Measurements from ENCODE around the gene BCAS3.

Gene BCAS3

DNA sequence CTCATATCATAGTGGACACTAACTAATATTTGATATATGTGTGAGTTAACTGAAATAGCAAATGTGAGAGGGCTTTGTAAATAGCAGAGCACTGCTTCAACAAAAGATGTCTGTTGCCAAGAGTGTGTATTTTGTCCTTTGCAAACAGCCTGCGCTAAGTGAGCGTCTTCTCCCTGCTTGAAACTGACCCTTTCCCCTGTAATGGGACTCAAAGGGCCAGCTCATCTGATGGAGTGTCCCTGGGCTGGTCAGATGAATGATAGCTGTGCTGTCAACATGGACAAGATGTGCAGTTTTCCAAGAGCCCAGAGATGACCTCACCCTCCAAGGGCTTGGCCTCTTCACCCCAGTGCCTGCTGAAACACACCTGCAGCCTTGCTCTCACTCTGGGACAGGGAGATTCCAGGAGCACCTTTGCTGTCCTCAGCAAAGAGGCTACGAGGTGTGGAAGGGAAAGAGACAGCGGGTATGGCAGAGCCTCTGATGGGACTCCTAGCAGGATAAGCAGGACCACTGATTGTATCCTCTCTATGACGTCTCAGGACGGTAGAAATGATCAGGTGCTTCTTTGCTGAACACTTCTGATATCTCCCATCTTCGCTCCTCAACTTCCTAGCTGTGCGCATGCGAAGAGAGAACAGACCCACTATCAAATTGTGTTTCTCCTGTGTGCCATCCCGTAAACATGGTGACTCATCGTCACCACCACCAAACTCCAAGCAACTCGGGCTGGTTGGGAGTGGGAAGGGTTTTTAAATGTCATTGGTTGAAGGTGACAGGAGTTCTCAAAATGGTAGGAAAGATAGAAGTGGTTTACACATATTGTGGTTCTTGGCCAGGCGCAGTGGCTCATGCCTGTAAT is 686.2 kb downstream of the BCAS3 start:
- Histone ChIP-seq H4K91ac (ENCODE audit: low read depth, low read length) (no peak overlapping the region), H3K36me3 (ENCODE audit: control insufficient read depth in 1 of 2, insufficient read depth in 2 of 2, low read length in 2 of 2) (no peaks in the 10 kb centered on the region), H2BK120ac (ENCODE audit: insufficient read depth, low read length, poor library complexity) (no peak overlapping the region), H2AK5ac (ENCODE audit: low read length) (no peak overlapping the region), H3K79me2 (ENCODE audit: control insufficient read depth, insufficient read depth, low read length, poor library complexity) (no peaks in the 10 kb centered on the region), H3K4me3 (ENCODE audit: low read depth, low read length) (no peak overlapping the region), H3K23ac (ENCODE audit: low read length) (no peak overlapping the region), H4K12ac (ENCODE audit: low read depth, low read length) (no peak overlapping the region), H3K27ac (ENCODE audit: low read depth, low read length) (no peak overlapping the region), H4K8ac (ENCODE audit: low read depth, low read length) (no peak overlapping the region), H3K79me1 (ENCODE audit: low read length) (no peaks in the 10 kb centered on the region), H3K9ac (ENCODE audit: low read length) (no peak overlapping the region), H3K4me2 (ENCODE audit: low read length) (no peak overlapping the region), H2BK5ac (ENCODE audit: low read depth, low read length, poor library complexity) (no peak overlapping the region), H2AFZ (ENCODE audit: insufficient read depth, low read length, poor library complexity) (no peak overlapping the region), H3K14ac (ENCODE audit: low read length) (no peak overlapping the region), H3K18ac (ENCODE audit: low read length) (no peak overlapping the region), H3K27me3 (ENCODE audit: insufficient read depth, low read length) (no peaks in the 10 kb centered on the region), H3K4ac (ENCODE audit: low read depth, low read length) (no peak overlapping the region), H3K4me1 (ENCODE audit: control insufficient read depth in 1 of 2, insufficient read depth in 2 of 2, low read length in 2 of 2) (peaks cover 0 to 6% of the 10 kb centered on the region in 2 experiments), H2BK12ac (ENCODE audit: low read length) (no peak overlapping the region), H3K9me3 (ENCODE audit: insufficient read depth, low read depth, low read length) (peaks cover 2% of the 10 kb centered on the region)
- DNase-seq: no peak
- WGBS (ENCODE audit: extremely low coverage, insufficient coverage, insufficient read length): no CpG with 5 or more reads among the region's 13 CpGs

DNA sequence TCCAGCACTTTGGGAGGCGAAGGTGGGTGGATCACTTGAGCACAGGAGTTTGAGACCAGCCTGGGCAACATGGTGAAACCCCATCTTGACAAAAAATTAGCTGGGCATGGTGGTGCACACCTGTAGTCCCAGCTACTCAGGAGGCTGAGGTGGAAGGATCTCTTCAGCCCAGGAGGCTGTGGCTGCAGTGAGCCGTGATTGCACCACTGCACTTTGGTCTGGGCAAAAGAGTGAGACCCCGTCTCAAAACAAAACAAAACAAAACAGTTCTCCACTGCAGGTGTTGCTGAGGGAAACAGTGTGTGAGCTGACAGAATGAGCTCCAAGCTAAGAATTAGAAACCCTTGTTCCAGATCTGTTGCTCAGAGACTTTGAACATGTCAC is 686.8 kb downstream of the BCAS3 start:
- Histone ChIP-seq H2AK5ac (ENCODE audit: low read length) (no peak overlapping the region), H3K4me2 (ENCODE audit: low read length) (no peak overlapping the region), H2BK5ac (ENCODE audit: low read depth, low read length, poor library complexity) (no peak overlapping the region), H3K79me2 (ENCODE audit: control insufficient read depth, insufficient read depth, low read length, poor library complexity) (no peaks in the 10 kb centered on the region), H2BK12ac (ENCODE audit: low read length) (no peak overlapping the region), H4K91ac (ENCODE audit: low read depth, low read length) (no peak overlapping the region), H3K4me3 (ENCODE audit: low read depth, low read length) (no peak overlapping the region), H3K4me1 (ENCODE audit: control insufficient read depth in 1 of 2, insufficient read depth in 2 of 2, low read length in 2 of 2) (peaks cover 0 to 6% of the 10 kb centered on the region in 2 experiments), H3K36me3 (ENCODE audit: control insufficient read depth in 1 of 2, insufficient read depth in 2 of 2, low read length in 2 of 2) (no peaks in the 10 kb centered on the region), H3K79me1 (ENCODE audit: low read length) (no peaks in the 10 kb centered on the region), H3K27me3 (ENCODE audit: insufficient read depth, low read length) (no peaks in the 10 kb centered on the region), H2AFZ (ENCODE audit: insufficient read depth, low read length, poor library complexity) (no peak overlapping the region), H3K9me3 (ENCODE audit: insufficient read depth, low read depth, low read length) (peaks cover 2% of the 10 kb centered on the region), H3K14ac (ENCODE audit: low read length) (no peak overlapping the region), H4K12ac (ENCODE audit: low read depth, low read length) (no peak overlapping the region), H3K18ac (ENCODE audit: low read length) (no peak overlapping the region), H4K8ac (ENCODE audit: low read depth, low read length) (no peak overlapping the region), H3K4ac (ENCODE audit: low read depth, low read length) (no peak overlapping the region), H2BK120ac (ENCODE audit: insufficient read depth, low read length, poor library complexity) (no peak overlapping the region), H3K23ac (ENCODE audit: low read length) (no peak overlapping the region), H3K9ac (ENCODE audit: low read length) (no peak overlapping the region), H3K27ac (ENCODE audit: low read depth, low read length) (no peak overlapping the region)
- no CpG with 5 or more reads among the region's 3 CpGs for WGBS (ENCODE audit: extremely low coverage, insufficient coverage, insufficient read length)
- DNase-seq: no peak

DNA sequence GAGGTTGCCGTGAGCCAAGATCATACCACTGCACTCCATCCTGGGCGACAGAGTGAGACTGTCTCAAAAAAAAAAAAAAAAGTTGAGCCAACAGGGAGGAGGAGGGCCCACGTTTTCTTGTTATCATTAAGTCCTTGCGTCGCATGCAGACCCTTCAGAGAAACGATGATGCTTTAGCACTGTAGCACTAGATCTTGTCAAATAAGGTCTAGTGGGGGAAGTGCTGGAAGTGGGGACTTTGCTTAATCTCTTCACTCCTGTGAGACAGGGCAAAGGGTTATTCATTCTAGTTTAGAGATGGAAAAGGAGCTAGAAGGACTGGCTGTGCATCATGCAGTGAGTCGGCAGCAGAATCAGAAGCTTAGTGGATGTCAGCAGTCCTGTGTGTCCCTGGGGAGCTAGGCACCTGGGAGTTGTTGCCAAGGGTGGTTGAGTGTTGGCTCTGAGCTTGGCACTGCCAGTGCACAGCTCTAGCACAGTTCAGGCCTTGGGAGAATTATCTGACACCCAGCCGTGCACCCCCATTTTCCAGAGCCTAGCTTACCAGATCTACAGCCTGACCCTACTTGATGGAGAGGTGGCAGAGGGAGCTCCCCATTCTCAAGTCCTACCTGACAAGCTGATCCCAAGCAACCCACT is 688.5 kb downstream of the BCAS3 start:
- Histone ChIP-seq H4K12ac (ENCODE audit: low read depth, low read length) (no peak overlapping the region), H2AK5ac (ENCODE audit: low read length) (no peak overlapping the region), H3K27ac (ENCODE audit: low read depth, low read length) (no peak overlapping the region), H3K79me2 (ENCODE audit: control insufficient read depth, insufficient read depth, low read length, poor library complexity) (no peaks in the 10 kb centered on the region), H3K4me1 (ENCODE audit: control insufficient read depth in 1 of 2, insufficient read depth in 2 of 2, low read length in 2 of 2) (peaks cover 0 to 6% of the 10 kb centered on the region in 2 experiments), H3K9me3 (ENCODE audit: insufficient read depth, low read depth, low read length) (peaks cover 2% of the 10 kb centered on the region), H2BK120ac (ENCODE audit: insufficient read depth, low read length, poor library complexity) (no peak overlapping the region), H3K23ac (ENCODE audit: low read length) (no peak overlapping the region), H3K18ac (ENCODE audit: low read length) (no peak overlapping the region), H3K4ac (ENCODE audit: low read depth, low read length) (no peak overlapping the region), H3K14ac (ENCODE audit: low read length) (no peak overlapping the region), H2BK5ac (ENCODE audit: low read depth, low read length, poor library complexity) (no peak overlapping the region), H4K8ac (ENCODE audit: low read depth, low read length) (no peak overlapping the region), H3K4me3 (ENCODE audit: low read depth, low read length) (no peak overlapping the region), H4K91ac (ENCODE audit: low read depth, low read length) (no peak overlapping the region), H2AFZ (ENCODE audit: insufficient read depth, low read length, poor library complexity) (no peak overlapping the region), H2BK12ac (ENCODE audit: low read length) (no peak overlapping the region), H3K9ac (ENCODE audit: low read length) (no peak overlapping the region), H3K79me1 (ENCODE audit: low read length) (no peaks in the 10 kb centered on the region), H3K36me3 (ENCODE audit: control insufficient read depth in 1 of 2, insufficient read depth in 2 of 2, low read length in 2 of 2) (no peaks in the 10 kb centered on the region), H3K27me3 (ENCODE audit: insufficient read depth, low read length) (no peaks in the 10 kb centered on the region), H3K4me2 (ENCODE audit: low read length) (no peak overlapping the region)
- no CpG with 5 or more reads among the region's 8 CpGs for WGBS (ENCODE audit: extremely low coverage, insufficient coverage, insufficient read length)
- no peak for DNase-seq

DNA sequence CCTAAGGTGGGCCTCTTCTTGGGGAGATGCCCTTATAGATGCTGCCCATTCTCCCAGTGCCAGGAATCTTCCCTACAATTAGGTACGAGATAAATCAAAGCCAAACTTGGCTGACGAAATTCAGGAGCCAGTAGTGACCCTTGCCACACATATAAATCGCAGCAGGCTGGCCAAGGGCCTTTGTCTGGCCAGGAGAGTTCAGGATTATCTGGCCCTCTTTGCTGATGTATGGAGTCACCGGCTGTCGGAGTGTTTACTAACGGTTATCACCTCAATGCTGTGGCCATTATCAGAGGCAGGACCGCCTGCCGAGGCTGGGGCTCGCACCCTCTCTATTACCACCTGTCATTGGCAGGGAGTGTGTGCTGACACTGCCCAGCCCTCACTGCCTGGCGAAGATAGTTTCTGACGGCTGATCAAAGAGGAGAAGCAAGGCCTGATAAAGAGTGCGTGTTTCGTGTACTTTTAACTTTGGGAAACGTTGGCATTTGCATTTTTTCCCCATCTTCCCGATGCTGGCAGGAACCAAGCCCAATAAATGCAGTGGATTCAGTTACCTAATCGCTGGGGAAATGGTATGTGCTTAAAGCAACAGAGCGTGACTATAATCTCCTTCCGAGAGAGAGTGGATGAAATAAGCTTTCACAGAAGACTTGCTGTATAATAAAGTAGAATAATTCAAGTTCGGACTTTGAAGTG is 689.2 kb downstream of the BCAS3 start:
- H2BK5ac ChIP-seq (ENCODE audit: low read depth, low read length, poor library complexity): no peak overlapping the region

More for the DNA sequence above, 689.2 kb downstream of the BCAS3 start:
- Histone ChIP-seq H3K36me3 (ENCODE audit: control insufficient read depth in 1 of 2, insufficient read depth in 2 of 2, low read length in 2 of 2) (no peaks in the 10 kb centered on the region), H3K4ac (ENCODE audit: low read depth, low read length) (no peak overlapping the region), H3K4me1 (ENCODE audit: control insufficient read depth in 1 of 2, insufficient read depth in 2 of 2, low read length in 2 of 2) (peaks cover 0 to 6% of the 10 kb centered on the region in 2 experiments), H3K27me3 (ENCODE audit: insufficient read depth, low read length) (no peaks in the 10 kb centered on the region), H4K8ac (ENCODE audit: low read depth, low read length) (no peak overlapping the region), H2BK120ac (ENCODE audit: insufficient read depth, low read length, poor library complexity) (no peak overlapping the region), H3K4me2 (ENCODE audit: low read length) (no peak overlapping the region), H4K91ac (ENCODE audit: low read depth, low read length) (no peak overlapping the region), H4K12ac (ENCODE audit: low read depth, low read length) (no peak overlapping the region), H3K79me1 (ENCODE audit: low read length) (no peaks in the 10 kb centered on the region), H3K4me3 (ENCODE audit: low read depth, low read length) (no peak overlapping the region), H3K9me3 (ENCODE audit: insufficient read depth, low read depth, low read length) (peaks cover 2% of the 10 kb centered on the region), H2AK5ac (ENCODE audit: low read length) (no peak overlapping the region), H3K23ac (ENCODE audit: low read length) (no peak overlapping the region), H2AFZ (ENCODE audit: insufficient read depth, low read length, poor library complexity) (no peak overlapping the region), H2BK12ac (ENCODE audit: low read length) (no peak overlapping the region), H3K9ac (ENCODE audit: low read length) (no peak overlapping the region), H3K18ac (ENCODE audit: low read length) (no peak overlapping the region), H3K27ac (ENCODE audit: low read depth, low read length) (no peak overlapping the region), H3K79me2 (ENCODE audit: control insufficient read depth, insufficient read depth, low read length, poor library complexity) (no peaks in the 10 kb centered on the region), H3K14ac (ENCODE audit: low read length) (no peak overlapping the region)
- no CpG with 5 or more reads among the region's 19 CpGs for WGBS (ENCODE audit: extremely low coverage, insufficient coverage, insufficient read length)
- DNase-seq: no peak
